Motor neuron (in vitro differentiated cells): ENCODE data around the gene TNFRSF1B. TPM values are rescaled to one million over a fixed set of nuclear protein-coding genes. Genes with fewer than 3 reads are reported as not detected.
A peak's percentile ranks its signal among the peaks of the same experiment; 100 is the strongest.

Source experiments
- ATAC-seq, 8 experiments: fragments of 200-7000 bp; cut with Tn5 transposase; replicated peaks in 6 of 8; 2 replicates each; pipeline ENCODE4 v1.8.0; 2021; ENCODE audit warnings: mild to moderate bottlenecking in 8 of 8, moderate library complexity in 8 of 8
- H3K27ac ChIP-seq, 2 donors: fragments of 250-450 bp; sonication (Bioruptor Pico); 2 replicates each; pipeline ENCODE4 v1.9.0; 2021; ENCODE audit warnings: antibody characterized with exemption in 2 of 2, mild to moderate bottlenecking in 2 of 2, moderate library complexity in 1 of 2
- H3K4me1 ChIP-seq, 2 donors: fragments of 250-450 bp; sonication (Bioruptor Pico); replicated peaks in 1 of 2; 2 replicates each; pipeline ENCODE4 v1.6.1; 2021; ENCODE audit warnings: antibody characterized with exemption in 2 of 2, mild to moderate bottlenecking in 2 of 2, moderate library complexity in 1 of 2
- H3K4me3 ChIP-seq, 5 donors: fragments of 250-450 bp; sonication (Bioruptor Pico); 2 replicates each; pipeline ENCODE4 v1.9.0; 2021; ENCODE audit warnings: antibody characterized with exemption in 5 of 5, mild to moderate bottlenecking in 5 of 5, moderate library complexity in 4 of 5
- WGBS, 10 experiments: fragments of 450-650 bp; shearing (Covaris generic); methylation state at CpG; one replicate each; pipeline ENCODE4 v1.0.0; 2022; 5-methylcytosine and 5-hydroxymethylcytosine counted together
- in situ Hi-C, 9 experiments: fragments of 400-800 bp; cut with MboI; loops; one replicate each; pipeline ENCODE4 v1.15.0; 2021; ENCODE audit warnings: low sequenced_read_pairs in 9 of 9, low pct_unique_long_range_greater_than_20kb in 2 of 9; ENCODE audit not compliant: unreplicated experiment in 9 of 9
- total RNA-seq, 8 experiments: library from RNA; unstranded; fragments of 300-600 nt; gene quantifications; 2 replicates each; pipeline versions ENCODE4 v1.2.3 to v1.2.4, GENCODE V29; 2022

The TNFRSF1B gene
- total RNA-seq, 8 experiments from 2014 or later, result 0.18 to 2.0 (median 1.1) TPM

- ATAC-seq, result peak in 5 of 8 experiments; percentile 31 to 63 (median 55)
- Histone ChIP-seq H3K4me3 (no peak overlapping the region), H3K27ac (no peak overlapping the region), H3K4me1 (peaks cover 3 to 4% of the 10 kb centered on the region in 2 donors)
- WGBS, 10 experiments, result 0 to 82% (median 64%) methylated on average over 1 to 11 of the region's 13 CpGs
- in situ Hi-C loops, result no loop called here
These were observed 13.5 kb upstream of the TNFRSF1B start for GRCh38 chr1:12153181-12153785.

- in situ Hi-C loops, result no loop called here
- peaks cover 3 to 10% of the 10 kb centered on the region in 2 donors for H3K4me1 ChIP-seq
- no peak overlapping the region for H3K27ac ChIP-seq
- H3K4me3 ChIP-seq, result no peak overlapping the region
- WGBS, 10 experiments, result 77 to 100% (median 100%) methylated on average over 1 to 2 of the region's 2 CpGs; no CpG with 5 or more reads in 3 of the 10 experiments
- no peak for ATAC-seq
These were observed 11.5 kb upstream of the TNFRSF1B start for GRCh38 chr1:12155328-12155727.

GRCh38 chr1:12157366-12158231 is 9.2 kb upstream of the TNFRSF1B start:
- no peak for ATAC-seq
- in situ Hi-C loops, result no loop called here
- no peak overlapping the region for H3K27ac ChIP-seq
- WGBS, 10 experiments, result 37 to 78% (median 54%) methylated on average over 5 to 10 of the region's 10 CpGs; no CpG with 5 or more reads in 1 of the 10 experiments
- H3K4me1 ChIP-seq, result peaks cover 3 to 10% of the 10 kb centered on the region in 2 donors
- H3K4me3 ChIP-seq, result no peak overlapping the region

GRCh38 chr1:12158357-12159092 is 8.3 kb upstream of the TNFRSF1B start:
- 28 to 100% (median 57%) methylated on average over 2 to 16 of the region's 22 CpGs; no CpG with 5 or more reads in 1 of the 10 experiments for WGBS, 10 experiments
- H3K4me3 ChIP-seq, result no peak overlapping the region
- H3K27ac ChIP-seq, result no peak overlapping the region
- no peak for ATAC-seq
- in situ Hi-C loops, result no loop called here
- H3K4me1 ChIP-seq, result peaks cover 3 to 10% of the 10 kb centered on the region in 2 donors

GRCh38 chr1:12159816-12160215 is 7.0 kb upstream of the TNFRSF1B start:
- ATAC-seq, result no peak
- in situ Hi-C loops, result no loop called here
- Histone ChIP-seq H3K4me3 (no peak overlapping the region), H3K27ac (no peak overlapping the region), H3K4me1 (peaks cover 3 to 10% of the 10 kb centered on the region in 2 donors)
- WGBS, 10 experiments, result 82 to 100% (median 100%) methylated on average over 1 to 4 of the region's 7 CpGs; no CpG with 5 or more reads in 5 of the 10 experiments

- H3K4me3 ChIP-seq, result no peak overlapping the region
- in situ Hi-C loops, result no loop called here
- WGBS, 10 experiments, result 90 to 100% (median 100%) methylated on average over 1 to 2 of the region's 2 CpGs; no CpG with 5 or more reads in 6 of the 10 experiments
These were observed 5.5 kb upstream of the TNFRSF1B start for GRCh38 chr1:12161324-12161661.

GRCh38 chr1:12161662-12162458 is 4.9 kb upstream of the TNFRSF1B start:
- 0 to 70% (median 42%) methylated on average over 1 to 7 of the region's 9 CpGs; no CpG with 5 or more reads in 2 of the 10 experiments for WGBS, 10 experiments
- peaks cover 6 to 10% of the 10 kb centered on the region in 2 donors for H3K4me1 ChIP-seq
- H3K4me3 ChIP-seq, result no peak overlapping the region
- in situ Hi-C loops, result no loop called here
- ATAC-seq, result peak; percentile 15 to 93 (median 56)
- no peak overlapping the region for H3K27ac ChIP-seq

More at GRCh38 chr1:12161324-12161661, 5.5 kb upstream of the TNFRSF1B start:
- no peak overlapping the region for H3K27ac ChIP-seq
- H3K4me1 ChIP-seq, result peaks cover 3 to 10% of the 10 kb centered on the region in 2 donors
- no peak for ATAC-seq

- WGBS, 10 experiments, result 86 to 100% (median 91%) methylated on average over 1 to 8 of the region's 11 CpGs; no CpG with 5 or more reads in 3 of the 10 experiments
- in situ Hi-C loops, result no loop called here
- no peak for ATAC-seq
- Histone ChIP-seq H3K4me3 (no peak overlapping the region), H3K4me1 (peaks cover 11 to 17% of the 10 kb centered on the region in 2 donors), H3K27ac (no peak overlapping the region)
These were observed 4.2 kb upstream of the TNFRSF1B start for GRCh38 chr1:12162459-12163137.

- Histone ChIP-seq H3K4me3 (no peak overlapping the region), H3K27ac (no peak overlapping the region), H3K4me1 (peaks cover 9 to 14% of the 10 kb centered on the region in 2 donors)
- WGBS, 10 experiments, result 58 to 93% (median 82%) methylated on average over 5 to 9 of the region's 9 CpGs; no CpG with 5 or more reads in 3 of the 10 experiments
- no peak for ATAC-seq
- in situ Hi-C loops, result no loop called here
These were observed 3.6 kb upstream of the TNFRSF1B start for GRCh38 chr1:12163210-12163609.

GRCh38 chr1:12164210-12164609 is 2.6 kb upstream of the TNFRSF1B start:
- in situ Hi-C loops, result no loop called here
- 83 to 93% (median 89%) methylated on average over 3 to 4 of the region's 5 CpGs; no CpG with 5 or more reads in 6 of the 10 experiments for WGBS, 10 experiments

GRCh38 chr1:12165342-12165741 is 1.4 kb upstream of the TNFRSF1B start:
- Histone ChIP-seq H3K4me3 (no peak overlapping the region), H3K27ac (no peak overlapping the region), H3K4me1 (peaks cover 7 to 9% of the 10 kb centered on the region in 2 donors)
- ATAC-seq, result peak in 3 of 8 experiments; percentile 5 to 21 (median 12)
- WGBS, 10 experiments, result 67 to 100% (median 82%) methylated on average over 1 to 4 of the region's 4 CpGs; no CpG with 5 or more reads in 4 of the 10 experiments
- in situ Hi-C loops, result no loop called here

More at GRCh38 chr1:12164210-12164609, 2.6 kb upstream of the TNFRSF1B start:
- H3K27ac ChIP-seq, result no peak overlapping the region
- no peak for ATAC-seq
- H3K4me3 ChIP-seq, result no peak overlapping the region
- peaks cover 7 to 9% of the 10 kb centered on the region in 2 donors for H3K4me1 ChIP-seq
